Skeletal muscle satellite cell (primary cell): ENCODE results near the gene GRM8.

Source experiments
- H3K27me3 ChIP-seq: 2 replicates; pipeline ENCODE4 v1.7.0; 2013; ENCODE audit warnings: low read length; ENCODE audit not compliant: control insufficient read depth, insufficient read depth
- H3K36me3 ChIP-seq: 2 replicates; pipeline ENCODE4 v1.7.0; 2013; ENCODE audit warnings: mild to moderate bottlenecking, control low read depth, low read length; ENCODE audit not compliant: insufficient read depth
- H3K4me1 ChIP-seq: 2 replicates; pipeline ENCODE4 v1.7.0; 2013; ENCODE audit warnings: low read length; ENCODE audit not compliant: control insufficient read depth, insufficient read depth
- H3K4me2 ChIP-seq: 2 replicates; pipeline ENCODE4 v1.7.0; 2013; ENCODE audit warnings: mild to moderate bottlenecking, low read length
- H3K4me3 ChIP-seq: 2 replicates; pipeline ENCODE4 v1.7.0; 2013; ENCODE audit warnings: low read length
- H3K9ac ChIP-seq: 2 replicates; pipeline ENCODE4 v1.7.0; 2013; ENCODE audit warnings: mild to moderate bottlenecking, low read depth, low read length, moderate library complexity
- H3K9me3 ChIP-seq: replicated peaks from 2 replicates; pipeline ENCODE4 v1.7.0; 2013; ENCODE audit warnings: mild to moderate bottlenecking, control low read depth, low read length

The GRM8 gene

GRCh38 chr7:127066974-127067373 lies 185.8 kb downstream of the GRM8 start:
- no peaks in the 10 kb centered on the region for H3K27me3 ChIP-seq
- no peaks in the 10 kb centered on the region for H3K4me1 ChIP-seq
- no peaks in the 10 kb centered on the region for H3K36me3 ChIP-seq
- H3K4me3 ChIP-seq: no peak overlapping the region
- H3K9me3 ChIP-seq: peaks cover 4% of the 10 kb centered on the region
- H3K9ac ChIP-seq: no peak overlapping the region
- H3K4me2 ChIP-seq: no peak overlapping the region

DNA sequence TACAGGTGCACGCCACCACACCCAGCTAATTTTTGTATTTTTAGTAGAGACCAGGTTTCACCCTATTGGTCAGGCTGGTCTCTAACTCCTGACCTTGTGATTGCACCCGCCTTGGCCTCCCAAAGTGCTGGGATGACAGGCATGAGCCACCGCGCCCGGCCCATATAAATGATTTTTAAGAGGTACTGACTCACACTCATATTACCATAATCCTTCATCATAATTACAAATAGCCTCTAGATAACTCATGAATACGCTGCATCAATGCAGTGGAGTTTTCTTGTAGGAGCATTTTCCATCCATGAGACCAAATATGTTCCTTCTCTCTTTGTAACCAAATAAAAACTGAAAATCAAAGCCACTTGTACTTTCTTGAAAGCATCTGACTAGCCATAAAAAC lies 193.3 kb downstream of the GRM8 start:
- Histone ChIP-seq H3K4me1 (no peaks in the 10 kb centered on the region), H3K9me3 (peaks cover 4% of the 10 kb centered on the region), H3K27me3 (no peaks in the 10 kb centered on the region), H3K9ac (no peak overlapping the region), H3K4me2 (no peak overlapping the region), H3K36me3 (no peaks in the 10 kb centered on the region), H3K4me3 (no peak overlapping the region)

DNA sequence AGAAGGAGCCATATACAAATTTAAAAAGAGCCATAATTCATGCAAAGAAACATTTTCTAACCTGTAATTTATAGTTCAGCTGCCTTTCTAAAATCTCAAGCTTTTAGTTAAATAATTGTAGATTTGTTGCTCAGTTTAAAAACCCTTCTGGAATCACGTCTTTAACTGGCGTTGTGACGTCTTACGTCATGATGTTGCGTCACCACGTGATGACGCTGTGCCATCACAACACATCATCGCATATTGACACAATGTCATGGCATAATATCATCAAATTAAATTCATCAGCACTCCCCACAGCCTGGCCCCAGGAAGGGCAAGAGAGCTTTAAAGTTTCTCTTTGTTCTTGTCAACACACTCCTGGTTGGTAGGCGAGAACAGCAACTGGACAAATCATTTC lies 194.8 kb downstream of the GRM8 start:
- Histone ChIP-seq H3K27me3 (no peaks in the 10 kb centered on the region), H3K36me3 (no peaks in the 10 kb centered on the region), H3K9me3 (peaks cover 4% of the 10 kb centered on the region), H3K9ac (no peak overlapping the region), H3K4me3 (no peak overlapping the region), H3K4me1 (no peaks in the 10 kb centered on the region), H3K4me2 (no peak overlapping the region)

DNA sequence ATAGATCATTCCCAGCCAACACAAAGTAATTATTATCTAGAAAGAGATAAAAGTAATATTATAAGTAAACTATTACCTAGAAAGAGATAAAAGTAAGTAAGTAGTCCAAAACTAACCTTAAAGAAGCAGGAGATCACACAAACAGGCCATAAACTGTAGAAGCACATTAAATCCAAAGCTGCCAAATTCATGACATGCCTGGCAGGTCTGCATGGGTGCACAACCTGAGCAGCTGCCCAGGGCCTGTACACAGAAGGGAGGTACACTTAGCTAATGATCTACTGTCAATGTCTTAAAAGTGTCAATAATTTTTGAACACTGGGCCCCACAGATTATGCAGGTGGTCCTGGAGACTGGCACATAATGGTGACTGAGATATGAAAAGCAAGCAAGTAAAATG lies 196.5 kb downstream of the GRM8 start:
- H3K9ac ChIP-seq: no peak overlapping the region
- H3K27me3 ChIP-seq: no peaks in the 10 kb centered on the region
- no peaks in the 10 kb centered on the region for H3K9me3 ChIP-seq
- H3K4me2 ChIP-seq: no peak overlapping the region
- H3K4me3 ChIP-seq: no peak overlapping the region
- no peaks in the 10 kb centered on the region for H3K36me3 ChIP-seq
- no peaks in the 10 kb centered on the region for H3K4me1 ChIP-seq

- no peaks in the 10 kb centered on the region for H3K4me1 ChIP-seq
Observed at GRCh38 chr7:127047521-127047920, 205.2 kb downstream of the GRM8 start.

DNA sequence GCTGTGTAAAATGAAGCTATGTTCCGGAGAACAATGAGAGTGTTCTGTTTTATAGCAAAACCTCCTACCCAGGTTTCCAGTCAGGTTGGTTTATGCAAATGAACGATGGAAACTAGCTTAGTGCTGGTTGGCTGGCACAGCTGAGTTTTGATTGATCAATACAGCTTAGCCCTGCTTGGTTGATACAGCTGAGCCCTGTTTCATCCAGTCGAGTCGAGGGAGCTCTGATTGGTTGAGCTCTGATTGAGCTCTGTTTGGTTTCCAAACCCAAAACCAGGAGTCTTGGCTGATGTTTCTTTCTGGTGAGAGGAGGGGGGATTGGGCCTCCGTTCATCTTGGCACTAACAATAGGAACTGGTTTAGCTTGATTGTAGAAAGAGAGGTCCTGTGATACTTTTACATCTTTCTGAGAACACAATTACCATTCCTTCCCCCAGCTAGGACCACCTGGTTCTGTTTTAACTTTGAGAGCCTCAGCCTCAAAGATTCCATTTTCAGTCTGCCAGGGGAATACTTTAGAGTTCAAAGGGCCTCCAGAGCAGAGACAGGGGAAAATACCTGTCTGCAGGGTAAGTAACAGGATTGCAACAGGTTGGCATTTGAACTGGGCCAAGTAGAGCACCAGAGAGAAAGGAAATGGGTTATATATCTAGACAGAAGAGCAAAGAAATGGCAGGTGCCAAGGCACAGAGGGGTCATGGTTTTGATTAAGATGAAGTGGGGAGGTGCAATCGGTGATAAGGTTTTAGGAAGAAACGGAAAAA lies 210.9 kb downstream of the GRM8 start:
- Histone ChIP-seq H3K27me3 (no peaks in the 10 kb centered on the region), H3K9me3 (no peaks in the 10 kb centered on the region), H3K4me1 (no peaks in the 10 kb centered on the region), H3K4me2 (no peak overlapping the region), H3K36me3 (no peaks in the 10 kb centered on the region), H3K4me3 (no peak overlapping the region), H3K9ac (no peak overlapping the region)

More at GRCh38 chr7:127047521-127047920, 205.2 kb downstream of the GRM8 start:
- Histone ChIP-seq H3K4me2 (no peak overlapping the region), H3K9me3 (no peaks in the 10 kb centered on the region), H3K36me3 (no peaks in the 10 kb centered on the region), H3K4me3 (no peak overlapping the region), H3K9ac (no peak overlapping the region), H3K27me3 (no peaks in the 10 kb centered on the region)

- Histone ChIP-seq H3K9ac (no peak overlapping the region), H3K4me1 (no peaks in the 10 kb centered on the region), H3K4me3 (no peak overlapping the region), H3K36me3 (no peaks in the 10 kb centered on the region), H3K9me3 (no peaks in the 10 kb centered on the region), H3K4me2 (no peak overlapping the region), H3K27me3 (no peaks in the 10 kb centered on the region)
Observed at GRCh38 chr7:127040042-127040441, 212.7 kb downstream of the GRM8 start.

DNA sequence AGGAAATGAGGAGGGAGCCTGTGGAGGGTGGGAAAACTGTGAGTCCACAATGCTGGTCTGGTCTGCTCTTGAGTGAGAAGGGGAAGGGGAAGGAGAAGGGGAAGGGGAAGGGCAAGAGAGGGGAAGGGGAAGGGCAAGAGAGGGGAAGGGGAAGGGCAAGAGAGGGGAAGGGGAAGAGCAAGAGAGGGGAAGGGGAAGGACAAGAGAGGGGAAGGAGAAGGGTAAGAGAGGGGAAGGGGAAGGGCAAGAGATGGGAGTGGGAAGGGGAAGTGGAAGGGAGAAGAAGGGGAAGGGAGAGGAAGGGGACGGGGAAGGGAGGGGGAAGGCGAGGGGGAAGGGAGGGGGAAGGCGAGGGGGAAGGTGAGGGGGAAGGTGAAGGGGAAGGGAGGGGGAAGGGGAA lies 213.2 kb downstream of the GRM8 start:
- H3K4me2 ChIP-seq: no peak overlapping the region
- H3K36me3 ChIP-seq: no peaks in the 10 kb centered on the region
- H3K4me1 ChIP-seq: no peaks in the 10 kb centered on the region

GRCh38 chr7:127035203-127035849 lies 217.4 kb downstream of the GRM8 start:
- H3K4me3 ChIP-seq: no peak overlapping the region
- no peak overlapping the region for H3K9ac ChIP-seq
- H3K4me1 ChIP-seq: no peaks in the 10 kb centered on the region
- H3K9me3 ChIP-seq: peaks cover 3% of the 10 kb centered on the region
- H3K27me3 ChIP-seq: no peaks in the 10 kb centered on the region
- no peak overlapping the region for H3K4me2 ChIP-seq
- H3K36me3 ChIP-seq: no peaks in the 10 kb centered on the region

More for the DNA sequence above, 213.2 kb downstream of the GRM8 start:
- H3K9ac ChIP-seq: no peak overlapping the region
- H3K9me3 ChIP-seq: no peaks in the 10 kb centered on the region
- H3K27me3 ChIP-seq: no peaks in the 10 kb centered on the region
- no peak overlapping the region for H3K4me3 ChIP-seq

- H3K4me1 ChIP-seq: no peaks in the 10 kb centered on the region
- no peak overlapping the region for H3K9ac ChIP-seq
- peaks cover 9% of the 10 kb centered on the region for H3K9me3 ChIP-seq
- H3K36me3 ChIP-seq: no peaks in the 10 kb centered on the region
- no peak overlapping the region for H3K4me3 ChIP-seq
- no peaks in the 10 kb centered on the region for H3K27me3 ChIP-seq
- no peak overlapping the region for H3K4me2 ChIP-seq
Observed at GRCh38 chr7:127034186-127034806, 218.4 kb downstream of the GRM8 start.

DNA sequence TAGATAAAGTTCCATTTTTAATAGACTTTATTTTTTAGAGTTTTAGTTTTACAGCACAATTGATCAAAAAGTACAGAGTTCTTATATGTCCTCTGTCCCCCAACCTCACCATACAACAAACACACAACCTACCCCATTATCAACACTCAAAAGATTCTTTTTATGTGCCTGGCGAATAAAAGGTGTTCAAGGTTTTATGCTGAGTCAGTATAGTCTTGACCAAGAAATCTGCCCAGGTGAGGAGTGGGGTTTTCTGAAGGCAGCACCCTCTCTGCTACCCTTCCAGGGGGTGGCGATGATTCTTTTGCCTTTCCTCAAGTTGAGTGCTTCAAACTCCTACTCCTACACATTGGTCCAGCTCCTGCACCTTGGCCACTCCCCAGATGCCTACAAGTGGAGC lies 222.9 kb downstream of the GRM8 start:
- H3K4me3 ChIP-seq: no peak overlapping the region
- H3K4me2 ChIP-seq: no peak overlapping the region
- H3K36me3 ChIP-seq: no peaks in the 10 kb centered on the region
- no peaks in the 10 kb centered on the region for H3K27me3 ChIP-seq
- H3K9ac ChIP-seq: no peak overlapping the region
- H3K4me1 ChIP-seq: no peaks in the 10 kb centered on the region
- H3K9me3 ChIP-seq: peaks cover 9% of the 10 kb centered on the region
